Endodermal cell (in vitro differentiated cells): ENCODE data around the gene EML4. TPM values are rescaled to one million over a fixed set of nuclear protein-coding genes. Genes with fewer than 3 reads are reported as not detected.

ENCODE experiments used
- DNase-seq: peaks from one replicate; pipeline ENCODE4 v3.0.0-alpha.2; 2017
- H3K27ac ChIP-seq: 2 replicates; pipeline ENCODE4 v1.5.1; 2013; ENCODE audit warnings: mild to moderate bottlenecking, low read depth, low read length, moderate library complexity
- H3K27me3 ChIP-seq: 2 replicates; pipeline ENCODE4 v1.6.1; 2013; ENCODE audit warnings: mild to moderate bottlenecking, low read length, moderate library complexity; ENCODE audit not compliant: insufficient read depth, control insufficient read depth, poor library complexity, severe bottlenecking
- H3K36me3 ChIP-seq: 2 replicates; pipeline ENCODE4 v1.7.0; 2013; ENCODE audit warnings: mild to moderate bottlenecking, low read length, moderate library complexity; ENCODE audit not compliant: control insufficient read depth, insufficient read depth
- H3K4me1 ChIP-seq: one replicate; pipeline ENCODE4 v1.7.0; 2013; ENCODE audit warnings: low read length; ENCODE audit not compliant: control insufficient read depth, insufficient read depth
- H3K4me3 ChIP-seq: 2 replicates; pipeline ENCODE4 v1.5.1; 2013; ENCODE audit warnings: mild to moderate bottlenecking, low read length, moderate library complexity
- H3K9ac ChIP-seq: 2 replicates; pipeline ENCODE4 v1.6.1; 2013; ENCODE audit warnings: mild to moderate bottlenecking, low read length, moderate library complexity; ENCODE audit not compliant: poor library complexity, severe bottlenecking; ENCODE audit errors: extremely low read depth
- H3K9me3 ChIP-seq: 2 replicates; pipeline ENCODE4 v1.6.1; 2013; ENCODE audit warnings: mild to moderate bottlenecking, low read length, moderate library complexity; ENCODE audit not compliant: control insufficient read depth
- H3K27ac Mint-ChIP-seq: 2 replicates; pipeline ENCODE4 v1.8.0; 2020; ENCODE audit warnings: mixed read lengths
- H3K27me3 Mint-ChIP-seq: 2 replicates; pipeline ENCODE4 v1.8.0; 2021; ENCODE audit warnings: mild to moderate bottlenecking, mixed read lengths; ENCODE audit not compliant: insufficient read depth
- H3K36me3 Mint-ChIP-seq: 2 replicates; pipeline ENCODE4 v1.8.0; 2020; ENCODE audit warnings: low read depth, mixed read lengths
- H3K4me1 Mint-ChIP-seq: 2 replicates; pipeline ENCODE4 v1.8.0; 2020; ENCODE audit warnings: mixed read lengths
- H3K4me3 Mint-ChIP-seq: 2 replicates; pipeline ENCODE4 v1.8.0; 2020; ENCODE audit warnings: mild to moderate bottlenecking, moderate library complexity, mixed read lengths
- H3K9me3 Mint-ChIP-seq: 2 replicates; pipeline ENCODE4 v1.8.0; 2020; ENCODE audit warnings: mild to moderate bottlenecking, mixed read lengths
- WGBS, 2 experiments: methylation state at CpG; one replicate each; pipeline versions ENCODE4 v1.1.5 to v1.1.7; 2013; ENCODE audit warnings: missing lambda C conversion rate in 2 of 2, mixed read lengths in 1 of 2; ENCODE audit not compliant: insufficient coverage in 1 of 2, insufficient read length in 1 of 2; 5-methylcytosine and 5-hydroxymethylcytosine counted together
- total RNA-seq, 2 donors: library from RNA; stranded (reverse); fragmentation: NEBNext Ultra II Directional in 1 of 2; extraction: Animal tissue kit (Norgen Biotek cat#: 25700) in 1 of 2; gene quantifications; 2 replicates in 1 of 2; 3 replicates in 1 of 2; pipeline ENCODE4 v1.2.1, GENCODE V29; 2021
- TF ChIP-seq, protein P1 (sequence below): fragments of 200-600 bp; sonication (generic); conservative IDR thresholded peaks from 2 replicates; pipeline ENCODE4 v1.5.0; 2021; ENCODE audit warnings: antibody characterized with exemption, mild to moderate bottlenecking

Gene EML4
- total RNA-seq, 2 donors from 2014 or later, result 84.6 to 90.9 TPM

DNA sequence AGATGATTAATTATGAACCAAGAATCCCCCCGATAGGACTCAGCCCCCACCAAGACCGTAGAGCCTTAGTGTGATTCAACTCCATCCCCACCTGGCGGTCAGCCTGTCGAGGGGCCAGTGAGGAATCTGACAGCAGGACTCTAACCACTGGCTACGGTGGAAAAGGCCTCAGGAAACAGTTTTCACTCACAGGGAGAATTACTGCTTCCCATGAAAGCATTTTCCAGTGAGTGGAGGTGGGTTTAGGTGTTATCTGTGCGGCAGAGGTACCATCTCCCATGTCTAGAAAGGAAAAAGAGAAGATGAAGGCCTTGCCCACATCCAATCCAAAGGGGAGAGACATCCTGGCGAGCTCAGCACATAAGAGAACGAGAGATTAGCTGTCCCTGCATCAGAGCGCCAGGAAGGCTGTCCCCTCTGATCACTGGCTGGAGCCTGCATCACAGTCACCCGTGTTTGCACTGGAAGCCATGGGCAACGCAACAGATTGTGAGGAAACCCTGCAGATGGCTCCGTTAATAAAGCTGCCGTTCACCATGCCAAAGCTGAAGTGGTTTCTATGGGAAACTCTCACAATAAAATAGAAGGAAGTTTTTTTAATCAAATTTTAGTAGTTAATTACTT is 169.5 kb downstream of the EML4 start:
- H3K4me1 Mint-ChIP-seq, result peaks cover 10% of the 10 kb centered on the region
- Histone ChIP-seq H3K4me3 (no peak overlapping the region), H3K9me3 (no peaks in the 10 kb centered on the region), H3K4me1 (no peaks in the 10 kb centered on the region), H3K27me3 (no peaks in the 10 kb centered on the region), H3K27ac (no peak overlapping the region), H3K36me3 (peaks cover 60% of the 10 kb centered on the region), H3K9ac (no peak overlapping the region)
- no peak overlapping the region for H3K4me3 Mint-ChIP-seq
- no peak overlapping the region for H3K27ac Mint-ChIP-seq
- TF ChIP-seq, protein P1, sequence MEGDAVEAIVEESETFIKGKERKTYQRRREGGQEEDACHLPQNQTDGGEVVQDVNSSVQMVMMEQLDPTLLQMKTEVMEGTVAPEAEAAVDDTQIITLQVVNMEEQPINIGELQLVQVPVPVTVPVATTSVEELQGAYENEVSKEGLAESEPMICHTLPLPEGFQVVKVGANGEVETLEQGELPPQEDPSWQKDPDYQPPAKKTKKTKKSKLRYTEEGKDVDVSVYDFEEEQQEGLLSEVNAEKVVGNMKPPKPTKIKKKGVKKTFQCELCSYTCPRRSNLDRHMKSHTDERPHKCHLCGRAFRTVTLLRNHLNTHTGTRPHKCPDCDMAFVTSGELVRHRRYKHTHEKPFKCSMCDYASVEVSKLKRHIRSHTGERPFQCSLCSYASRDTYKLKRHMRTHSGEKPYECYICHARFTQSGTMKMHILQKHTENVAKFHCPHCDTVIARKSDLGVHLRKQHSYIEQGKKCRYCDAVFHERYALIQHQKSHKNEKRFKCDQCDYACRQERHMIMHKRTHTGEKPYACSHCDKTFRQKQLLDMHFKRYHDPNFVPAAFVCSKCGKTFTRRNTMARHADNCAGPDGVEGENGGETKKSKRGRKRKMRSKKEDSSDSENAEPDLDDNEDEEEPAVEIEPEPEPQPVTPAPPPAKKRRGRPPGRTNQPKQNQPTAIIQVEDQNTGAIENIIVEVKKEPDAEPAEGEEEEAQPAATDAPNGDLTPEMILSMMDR, result no peak
- no peaks in the 10 kb centered on the region for H3K27me3 Mint-ChIP-seq
- H3K9me3 Mint-ChIP-seq, result no peaks in the 10 kb centered on the region
- H3K36me3 Mint-ChIP-seq, result peaks cover 55% of the 10 kb centered on the region
- WGBS, 2 experiments, result 92 to 98% methylated on average over 13 of the region's 13 CpGs
- no peak for DNase-seq

DNA sequence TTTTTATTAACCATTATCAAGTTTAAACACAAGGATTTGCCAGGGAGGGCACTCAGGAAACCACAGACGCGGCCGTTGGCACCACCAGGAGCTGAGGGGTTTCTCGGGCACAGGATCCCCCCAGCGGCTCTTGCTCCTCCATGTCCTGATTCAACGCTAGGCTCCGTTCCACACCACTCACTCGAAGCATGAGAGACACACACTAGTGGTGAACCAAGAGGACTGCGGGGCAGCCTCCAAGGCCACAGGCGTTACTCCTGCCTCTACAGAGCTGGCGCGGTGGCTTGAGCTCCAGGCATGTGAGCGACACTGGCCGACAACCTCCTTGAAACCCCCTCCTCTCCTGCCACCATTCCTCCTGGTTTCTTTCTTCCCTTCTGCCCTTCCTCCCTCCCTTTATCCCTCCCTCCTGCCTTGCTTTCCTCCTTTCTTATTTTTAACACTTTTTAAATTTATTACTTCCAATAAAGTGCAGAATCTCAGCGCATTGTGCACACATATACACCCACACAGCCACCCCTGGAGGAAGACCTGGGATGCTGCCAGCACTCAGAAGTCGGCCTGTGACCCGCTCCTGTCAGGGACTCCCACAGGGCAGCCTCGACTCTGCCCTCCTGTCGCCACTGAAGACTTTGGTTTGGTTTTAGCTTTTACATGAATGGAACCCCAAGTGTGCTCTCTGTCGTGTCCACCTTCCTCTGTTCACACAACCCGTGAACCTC is 170.2 kb downstream of the EML4 start:
- Histone ChIP-seq H3K4me3 (no peak overlapping the region), H3K9me3 (no peaks in the 10 kb centered on the region), H3K27ac (no peak overlapping the region), H3K36me3 (peaks cover 54% of the 10 kb centered on the region), H3K9ac (no peak overlapping the region), H3K4me1 (no peaks in the 10 kb centered on the region), H3K27me3 (no peaks in the 10 kb centered on the region)
- TF ChIP-seq, protein P1, result peak; percentile 58
- Mint-ChIP-seq H3K27ac (peak overlapping the region; percentile 85), H3K36me3 (peaks cover 52% of the 10 kb centered on the region), H3K4me3 (no peak overlapping the region), H3K4me1 (peaks cover 10% of the 10 kb centered on the region), H3K9me3 (no peaks in the 10 kb centered on the region), H3K27me3 (no peaks in the 10 kb centered on the region)
- 92 to 94% methylated on average over 13 to 21 of the region's 21 CpGs for WGBS, 2 experiments
- peak; percentile 84 for DNase-seq

DNA sequence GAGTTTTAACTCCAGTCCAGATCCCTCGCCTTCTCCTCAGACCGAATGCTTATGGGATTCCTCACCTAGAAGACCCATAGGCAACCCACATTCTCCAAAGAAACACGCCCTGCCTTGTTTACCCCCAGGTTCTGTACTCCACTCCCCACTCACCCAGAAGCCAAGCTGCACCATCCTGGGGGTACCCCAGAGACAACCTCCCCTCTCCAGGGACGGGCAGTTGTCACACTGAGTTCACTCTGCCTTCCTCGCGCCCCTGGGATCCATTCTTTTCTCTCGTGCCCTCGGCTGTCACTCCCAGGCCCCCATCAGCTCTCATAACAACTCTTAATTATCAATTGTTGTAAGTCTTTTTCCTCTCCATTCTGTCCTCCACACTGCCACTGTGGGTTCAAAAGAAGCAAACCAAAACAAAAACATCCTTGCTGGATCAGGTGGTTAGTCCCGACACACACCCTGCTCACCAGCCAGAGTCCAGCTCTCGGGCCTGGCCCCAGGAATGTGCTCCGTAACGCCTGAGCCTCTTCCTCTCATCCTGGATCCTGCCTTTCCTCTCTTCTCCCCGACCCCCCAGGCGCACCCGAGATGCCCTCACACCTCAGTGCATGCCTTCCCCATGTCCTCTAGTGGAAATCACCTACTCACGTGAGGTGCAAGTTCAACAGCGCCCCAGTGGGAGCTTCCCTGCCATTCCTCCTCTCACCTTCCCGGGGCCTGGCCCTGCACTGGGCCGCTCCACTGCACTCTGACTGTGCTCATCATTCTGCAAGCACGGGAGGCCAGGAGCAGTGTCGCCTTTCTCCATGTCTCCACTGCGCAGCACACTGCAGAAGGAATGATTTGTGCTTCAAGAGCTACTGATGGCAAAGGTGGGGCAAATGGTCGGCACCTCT is 171.1 kb downstream of the EML4 start:
- H3K4me3 Mint-ChIP-seq, result no peak overlapping the region
- H3K9me3 ChIP-seq, result no peaks in the 10 kb centered on the region
- peaks cover 47% of the 10 kb centered on the region for H3K36me3 ChIP-seq
- 94 to 98% methylated on average over 16 to 23 of the region's 23 CpGs for WGBS, 2 experiments
- no peak overlapping the region for H3K4me3 ChIP-seq
- H3K9me3 Mint-ChIP-seq, result no peaks in the 10 kb centered on the region
- no peaks in the 10 kb centered on the region for H3K4me1 ChIP-seq
- TF ChIP-seq, protein P1, result no peak
- no peaks in the 10 kb centered on the region for H3K27me3 ChIP-seq
- peak overlapping the region; percentile 85 for H3K27ac Mint-ChIP-seq
- H3K9ac ChIP-seq, result no peak overlapping the region
- peaks cover 55% of the 10 kb centered on the region for H3K36me3 Mint-ChIP-seq
- peaks cover 10% of the 10 kb centered on the region for H3K4me1 Mint-ChIP-seq
- H3K27ac ChIP-seq, result no peak overlapping the region
- peak; percentile 58 for DNase-seq
- no peaks in the 10 kb centered on the region for H3K27me3 Mint-ChIP-seq
